Measurements from ENCODE around the gene SFRP2.

The SFRP2 gene

GRCh38 chr4:153776601-153777000 is 12.3 kb downstream of the SFRP2 start:
- TF ChIP-seq REST (IDR thresholded peaks at IDR 0.05; ENCODE audit: insufficient replicate concordance, low read depth) (no peak), POLR2AphosphoS5 (IDR thresholded peaks at IDR 0.05; ENCODE audit: low read depth) (no peak), CTCF (IDR thresholded peaks at IDR 0.05; ENCODE audit: insufficient read depth, low read length) (no peak), GABPA (IDR thresholded peaks at IDR 0.05; ENCODE audit: low read depth) (no peak), SPI1 (IDR thresholded peaks at IDR 0.05; ENCODE audit: borderline replicate concordance, low read depth) (no peak)

GRCh38 chr4:153773236-153773690 is 15.6 kb downstream of the SFRP2 start:
- H3K27ac ChIP-seq (replicated peaks): no peak overlapping the region
- no peak for TF ChIP-seq CTCF (IDR thresholded peaks at IDR 0.05; ENCODE audit: insufficient read depth, low read length)
- no peak for TF ChIP-seq GABPA (IDR thresholded peaks at IDR 0.05; ENCODE audit: low read depth)
- no peak for TF ChIP-seq SPI1 (IDR thresholded peaks at IDR 0.05; ENCODE audit: borderline replicate concordance, low read depth)
- no peak for TF ChIP-seq POLR2AphosphoS5 (IDR thresholded peaks at IDR 0.05; ENCODE audit: low read depth)
- no peak for TF ChIP-seq REST (IDR thresholded peaks at IDR 0.05; ENCODE audit: insufficient replicate concordance, low read depth)
- H3K4me3 ChIP-seq (replicated peaks; ENCODE audit: insufficient read depth, low read length): no peak overlapping the region
- no peak for DNase-seq (ENCODE audit: low read depth in 1 of 2, low spot score in 1 of 2)
- peaks cover 9% of the 10 kb centered on the region for H3K27me3 ChIP-seq (ENCODE audit: insufficient read depth, poor library complexity, severe bottlenecking)

More at GRCh38 chr4:153776601-153777000, 12.3 kb downstream of the SFRP2 start:
- H3K27ac ChIP-seq (replicated peaks): no peak overlapping the region
- H3K4me3 ChIP-seq (replicated peaks; ENCODE audit: insufficient read depth, low read length): no peak overlapping the region
- no peak for DNase-seq (ENCODE audit: low read depth in 1 of 2, low spot score in 1 of 2)
- H3K27me3 ChIP-seq (ENCODE audit: insufficient read depth, poor library complexity, severe bottlenecking): peaks cover 14% of the 10 kb centered on the region

GRCh38 chr4:153771046-153771445 is 17.8 kb downstream of the SFRP2 start:
- TF ChIP-seq GABPA (IDR thresholded peaks at IDR 0.05; ENCODE audit: low read depth) (no peak), POLR2AphosphoS5 (IDR thresholded peaks at IDR 0.05; ENCODE audit: low read depth) (no peak), CTCF (IDR thresholded peaks at IDR 0.05; ENCODE audit: insufficient read depth, low read length) (no peak), SPI1 (IDR thresholded peaks at IDR 0.05; ENCODE audit: borderline replicate concordance, low read depth) (no peak), REST (IDR thresholded peaks at IDR 0.05; ENCODE audit: insufficient replicate concordance, low read depth) (no peak)
- H3K27me3 ChIP-seq (ENCODE audit: insufficient read depth, poor library complexity, severe bottlenecking): peaks cover 9% of the 10 kb centered on the region
- H3K27ac ChIP-seq (replicated peaks): no peak overlapping the region
- DNase-seq (ENCODE audit: low read depth in 1 of 2, low spot score in 1 of 2): no peak
- no peak overlapping the region for H3K4me3 ChIP-seq (replicated peaks; ENCODE audit: insufficient read depth, low read length)
